Calu3 (cell line): ENCODE data around the gene CAPRIN2. TPM values are rescaled to one million over a fixed set of nuclear protein-coding genes. Genes with fewer than 3 reads are reported as not detected.

Experiments used
- BruUV-seq: library from RNA; stranded (reverse); fragments of 400-500 nt; replicated peaks from 2 replicates; lab custom pipeline; 2021; lab: Mats Ljungman, UMichigan
- CTCF ChIA-PET: fragments of 300-600 bp; sonication (Branson Sonifier 250); formaldehyde crosslinking; loops from one replicate; lab custom pipeline; 2022; ENCODE audit warnings: antibody characterized with exemption; lab: Charles Lee
- DNase-seq: peaks from one replicate; pipeline ENCODE4 v3.0.0; 2022
- H3K27ac Mint-ChIP-seq: one replicate; pipeline ENCODE4 v1.8.0; 2022; ENCODE audit warnings: mixed read lengths; ENCODE audit not compliant: unreplicated experiment
- H3K27me3 Mint-ChIP-seq: one replicate; pipeline ENCODE4 v1.8.0; 2022; ENCODE audit warnings: mixed read lengths; ENCODE audit not compliant: unreplicated experiment
- H3K36me3 Mint-ChIP-seq: one replicate; pipeline ENCODE4 v1.8.0; 2022; ENCODE audit warnings: mild to moderate bottlenecking, moderate library complexity, mixed read lengths; ENCODE audit not compliant: insufficient read depth, unreplicated experiment
- H3K4me1 Mint-ChIP-seq: one replicate; pipeline ENCODE4 v1.8.0; 2022; ENCODE audit warnings: mild to moderate bottlenecking, low read depth, mixed read lengths; ENCODE audit not compliant: unreplicated experiment
- H3K4me3 Mint-ChIP-seq: one replicate; pipeline ENCODE4 v1.8.0; 2022; ENCODE audit warnings: mild to moderate bottlenecking, low read depth, moderate library complexity, mixed read lengths; ENCODE audit not compliant: unreplicated experiment
- H3K9me3 Mint-ChIP-seq: one replicate; pipeline ENCODE4 v1.8.0; 2022; ENCODE audit warnings: low read depth, mixed read lengths; ENCODE audit not compliant: unreplicated experiment
- CTCF ChIP-seq: fragments of 200-600 bp; IDR thresholded peaks from one replicate; pipeline ENCODE4 v1.8.0; 2022; ENCODE audit warnings: antibody characterized with exemption; ENCODE audit not compliant: unreplicated experiment
- intact Hi-C: fragments of 100-400 bp; cut with micrococcal nuclease; formaldehyde crosslinking; loops from one replicate; pipeline ENCODE4 v1.10.0; 2022; ENCODE audit not compliant: unreplicated experiment
- total RNA-seq: library from RNA; stranded (reverse); gene quantifications from 2 replicates; pipeline ENCODE4 v1.2.3, GENCODE V29; 2022

CAPRIN2 gene
- total RNA-seq, 1 experiment from 2014 or later, result 52.2 TPM

GRCh38 chr12:30695199-30696102 is 59.3 kb downstream of the CAPRIN2 start, which contains the start of gene IPO8:
TSS of gene IPO8 (minus strand) at chr12:30695869. CDS start at chr12:30695647, 222 bp downstream.
- Mint-ChIP-seq H3K9me3 (no peaks in the 10 kb centered on the region), H3K27ac (peak within 1 kb of the TSS; percentile 74), H3K27me3 (no peaks in the 10 kb centered on the region), H3K4me3 (peak within 1 kb of the TSS; percentile 88), H3K4me1 (peaks cover 28% of the 10 kb centered on the region), H3K36me3 (peaks cover 20% of the 10 kb centered on the region)
- peak; percentile 36 for TF ChIP-seq CTCF
- CTCF ChIA-PET, result interaction anchor here (0.5 to 2.2 kb wide), 11 partner anchors 30 to 1246 kb away, joined by 3 to 19 read pairs (median 5); no protein-coding TSS in a partner anchor
- peak; percentile 90 for DNase-seq
- intact Hi-C loops, result loop anchor here (2.0 kb wide), 1 partner anchor 99 kb away; no protein-coding TSS in a partner anchor
- BruUV-seq, result TSS peak; percentile 49

GRCh38 chr12:30694412-30695198 is 60.1 kb downstream of the CAPRIN2 start:
- BruUV-seq, result no TSS peak
- no peak for TF ChIP-seq CTCF
- Mint-ChIP-seq H3K27me3 (no peaks in the 10 kb centered on the region), H3K36me3 (peaks cover 20% of the 10 kb centered on the region), H3K27ac (peak overlapping the region; percentile 74), H3K4me1 (peaks cover 28% of the 10 kb centered on the region), H3K4me3 (peak overlapping the region; percentile 88), H3K9me3 (no peaks in the 10 kb centered on the region)
- intact Hi-C loops, result loop anchor here (2.0 kb wide), 1 partner anchor 100 kb away; no protein-coding TSS in a partner anchor
- DNase-seq, result peak; percentile 52
- CTCF ChIA-PET, result interaction anchor here (1.6 to 2.2 kb wide), 2 partner anchors 31 to 101 kb away, joined by 16 to 19 read pairs; no protein-coding TSS in a partner anchor

- Mint-ChIP-seq H3K9me3 (no peaks in the 10 kb centered on the region), H3K4me1 (peaks cover 28% of the 10 kb centered on the region), H3K27me3 (no peaks in the 10 kb centered on the region), H3K4me3 (no peak overlapping the region), H3K36me3 (peaks cover 27% of the 10 kb centered on the region), H3K27ac (no peak overlapping the region)
- CTCF ChIA-PET, result no interaction called here
- no TSS peak for BruUV-seq
- no peak for TF ChIP-seq CTCF
- intact Hi-C loops, result no loop called here
- no peak for DNase-seq
Observed at GRCh38 chr12:30692470-30692869, 62.3 kb downstream of the CAPRIN2 start.
